Forelimb muscle (tissue), 1 donor: ENCODE measurements around the gene SPATA21. TPM values are rescaled to one million over a fixed set of nuclear protein-coding genes. Genes with fewer than 3 reads are reported as not detected.

Experiments
- polyA plus RNA-seq: library from polyadenylated mRNA; unstranded; fragments of 120-200 nt; gene quantifications from one replicate; pipeline ENCODE4 v1.2.1, GENCODE V29; 2013; ENCODE audit not compliant: insufficient read length

SPATA21 gene
- polyA plus RNA-seq, 1 donor = not detected

Other genes with a start within 250 kb of the SPATA21 start
- 2.5 TPM for gene ARHGEF19, start 224.8 kb downstream of the SPATA21 start, polyA plus RNA-seq
- gene CPLANE2, start 200.2 kb downstream of the SPATA21 start, polyA plus RNA-seq = 1.8 TPM
- gene FBXO42, start 84.9 kb downstream of the SPATA21 start, polyA plus RNA-seq = 17.2 TPM
- 80.6 TPM for gene SZRD1, start 70.2 kb downstream of the SPATA21 start, polyA plus RNA-seq
- gene NECAP2, start 3.3 kb upstream of the SPATA21 start, polyA plus RNA-seq = 32.8 TPM
- not detected for gene RNU1-1, start 76.9 kb upstream of the SPATA21 start, polyA plus RNA-seq
- gene NBPF1, start 176.1 kb upstream of the SPATA21 start, polyA plus RNA-seq = 150 TPM
- not detected for gene RNU1-3, start 229.5 kb upstream of the SPATA21 start, polyA plus RNA-seq